Measurements from ENCODE around the gene BCL2L15. TPM values are rescaled to one million over a fixed set of nuclear protein-coding genes. Genes with fewer than 3 reads are reported as not detected.

The BCL2L15 gene
- total and polyA plus RNA-seq, 5 donors = 0.09 to 0.89 (median 0.31) TPM

- Histone ChIP-seq H3K27me3 (ENCODE audit: control insufficient read depth, insufficient read depth) (no peaks in the 10 kb centered on the region), H3K9me3 (ENCODE audit: control insufficient read depth, low read length) (no peaks in the 10 kb centered on the region), H3K4me3 (ENCODE audit: low read length) (no peak overlapping the region), H3K4me1 (ENCODE audit: control insufficient read depth, insufficient read depth, low read length) (no peaks in the 10 kb centered on the region), H3K27ac (ENCODE audit: low read length) (no peak overlapping the region)
- no peak for DNase-seq
- WGBS = 70% methylated on average over 2 of the region's 2 CpGs
- no peak for ATAC-seq
- intact Hi-C loops (cut with DNase I) = no loop called here
Measured at GRCh38 chr1:113890816-113891215, 3.4 kb upstream of the BCL2L15 start.

DNA sequence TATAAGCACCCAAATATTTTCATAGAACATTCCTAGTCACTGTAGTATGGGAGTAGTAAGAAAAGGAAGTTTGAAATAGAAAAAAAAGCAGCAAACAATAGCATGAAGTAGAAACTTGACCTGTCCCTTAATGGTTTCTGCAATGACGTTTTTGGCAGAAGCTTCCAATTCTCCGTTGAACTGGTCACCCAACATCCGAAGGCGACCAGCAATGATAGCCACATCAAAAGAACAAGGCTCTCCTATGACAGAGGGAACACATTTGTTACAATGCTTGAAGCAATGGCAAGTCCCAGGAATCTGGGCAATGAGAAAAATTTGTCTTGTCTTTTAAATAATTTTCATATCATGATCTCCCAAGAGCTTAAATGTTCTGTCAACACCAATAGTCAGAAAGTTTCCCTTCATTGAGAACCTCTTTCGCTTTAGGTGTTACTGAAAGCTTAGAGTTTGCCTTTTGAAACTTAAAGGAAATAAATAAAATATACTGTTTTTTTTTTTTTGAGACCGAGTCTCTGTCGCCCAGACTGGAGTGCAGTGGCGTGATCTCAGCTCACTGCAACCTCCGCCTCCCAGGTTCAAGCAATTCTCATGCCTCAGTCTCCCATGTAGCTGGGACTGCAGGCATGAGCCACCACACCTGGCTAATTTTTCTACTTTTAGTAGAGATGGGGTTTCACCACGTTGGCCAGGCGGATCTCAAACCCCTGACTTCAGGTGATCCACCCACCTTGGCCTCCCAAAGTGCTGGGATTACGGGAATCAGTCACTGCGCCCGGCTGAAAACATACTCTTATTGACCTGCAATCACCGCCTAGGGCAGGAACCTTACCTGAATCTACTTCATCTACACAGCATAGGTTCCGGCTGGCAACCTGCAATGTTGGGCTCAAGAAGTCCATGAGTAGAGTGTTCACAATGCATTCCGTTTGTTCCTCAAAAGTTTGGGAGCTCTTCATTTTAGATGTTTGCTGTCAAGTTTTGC lies 672 bp downstream of the BCL2L15 start:
- no peak for DNase-seq
- Histone ChIP-seq H3K4me3 (ENCODE audit: low read length) (no peak overlapping the region), H3K27ac (ENCODE audit: low read length) (no peak overlapping the region), H3K4me1 (ENCODE audit: control insufficient read depth, insufficient read depth, low read length) (no peaks in the 10 kb centered on the region), H3K27me3 (ENCODE audit: control insufficient read depth, insufficient read depth) (no peaks in the 10 kb centered on the region), H3K9me3 (ENCODE audit: control insufficient read depth, low read length) (no peaks in the 10 kb centered on the region)
- no peak for ATAC-seq
- 86% methylated on average over 17 of the region's 17 CpGs for WGBS
- intact Hi-C loops (cut with DNase I) = no loop called here

DNA sequence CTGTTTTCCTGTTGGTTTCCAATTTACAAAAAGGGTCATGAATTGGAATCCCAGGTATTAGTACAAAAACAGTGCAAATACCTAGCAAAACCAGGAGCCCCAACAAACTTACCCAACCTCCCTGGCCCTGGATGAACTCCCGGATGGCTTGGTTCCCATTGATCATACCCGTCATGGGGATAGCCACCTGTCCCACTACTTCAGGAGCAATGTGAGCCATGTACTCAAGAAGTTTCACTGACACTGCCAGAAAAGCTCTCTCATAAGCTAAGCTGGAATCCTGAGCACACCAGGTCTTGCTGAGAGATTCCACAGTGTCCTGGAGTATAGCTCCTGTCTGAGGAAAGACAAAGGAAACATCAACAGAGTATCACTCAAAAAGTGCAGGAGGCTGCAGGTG lies 5.7 kb downstream of the BCL2L15 start:
- 89% methylated on average over 2 of the region's 2 CpGs for WGBS
- intact Hi-C loops (cut with DNase I) = no loop called here
- no peaks in the 10 kb centered on the region for H3K9me3 ChIP-seq (ENCODE audit: control insufficient read depth, low read length)
- no peak overlapping the region for H3K27ac ChIP-seq (ENCODE audit: low read length)
- no peaks in the 10 kb centered on the region for H3K27me3 ChIP-seq (ENCODE audit: control insufficient read depth, insufficient read depth)
- no peak overlapping the region for H3K4me3 ChIP-seq (ENCODE audit: low read length)
- no peaks in the 10 kb centered on the region for H3K4me1 ChIP-seq (ENCODE audit: control insufficient read depth, insufficient read depth, low read length)
- ATAC-seq (no peak), DNase-seq (no peak)

DNA sequence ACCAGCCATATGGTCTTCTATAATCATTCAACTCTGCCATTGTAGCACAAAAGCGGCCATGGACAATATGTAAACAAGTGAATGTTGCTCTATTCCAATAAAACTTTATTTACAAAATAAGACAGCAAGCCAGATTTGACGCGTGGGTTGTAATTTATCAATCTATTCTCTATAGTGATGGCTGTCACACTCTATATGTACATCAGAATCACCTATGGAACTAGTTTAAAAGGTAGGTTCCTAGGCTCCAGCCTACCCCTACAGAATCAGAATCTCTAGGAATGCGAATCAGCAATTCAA lies 7.7 kb downstream of the BCL2L15 start:
- H3K27ac ChIP-seq (ENCODE audit: low read length) = no peak overlapping the region
- no peak overlapping the region for H3K4me3 ChIP-seq (ENCODE audit: low read length)
- no peaks in the 10 kb centered on the region for H3K27me3 ChIP-seq (ENCODE audit: control insufficient read depth, insufficient read depth)
- no peaks in the 10 kb centered on the region for H3K9me3 ChIP-seq (ENCODE audit: control insufficient read depth, low read length)
- intact Hi-C loops (cut with DNase I) = no loop called here
- WGBS = 94% methylated on average over 4 of the region's 4 CpGs
- DNase-seq (no peak), ATAC-seq (no peak)
- peaks cover 1% of the 10 kb centered on the region for H3K4me1 ChIP-seq (ENCODE audit: control insufficient read depth, insufficient read depth, low read length)

GRCh38 chr1:113876176-113876575 lies 11.2 kb downstream of the BCL2L15 start:
- ATAC-seq = no peak
- H3K4me3 ChIP-seq (ENCODE audit: low read length) = no peak overlapping the region
- intact Hi-C loops (cut with DNase I) = no loop called here
- 89% methylated on average over 5 of the region's 5 CpGs for WGBS
- H3K9me3 ChIP-seq (ENCODE audit: control insufficient read depth, low read length) = no peaks in the 10 kb centered on the region
- no peak overlapping the region for H3K27ac ChIP-seq (ENCODE audit: low read length)
- H3K27me3 ChIP-seq (ENCODE audit: control insufficient read depth, insufficient read depth) = no peaks in the 10 kb centered on the region
- peaks cover 1% of the 10 kb centered on the region for H3K4me1 ChIP-seq (ENCODE audit: control insufficient read depth, insufficient read depth, low read length)
- DNase-seq = no peak

DNA sequence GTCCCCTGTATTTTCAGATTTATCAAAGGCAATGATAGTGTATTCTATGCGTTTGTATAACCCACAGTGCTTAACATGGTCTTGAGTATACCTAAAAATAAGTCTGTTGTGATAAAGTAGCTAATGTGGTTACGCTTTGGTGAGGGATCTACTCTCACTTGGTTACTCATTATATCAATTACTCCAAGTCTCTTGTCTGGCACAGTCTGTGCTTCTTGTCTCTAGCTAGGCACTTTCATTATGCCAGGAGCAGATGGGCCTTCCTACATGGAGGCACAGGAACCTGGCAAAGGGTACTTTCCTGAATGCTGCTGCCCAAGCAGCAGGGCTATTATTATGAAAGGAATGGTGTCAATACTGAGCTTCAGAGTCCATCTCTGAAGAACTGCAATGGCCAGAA lies 11.7 kb downstream of the BCL2L15 start:
- DNase-seq = no peak
- no peaks in the 10 kb centered on the region for H3K9me3 ChIP-seq (ENCODE audit: control insufficient read depth, low read length)
- H3K4me1 ChIP-seq (ENCODE audit: control insufficient read depth, insufficient read depth, low read length) = peaks cover 1% of the 10 kb centered on the region
- no peak overlapping the region for H3K4me3 ChIP-seq (ENCODE audit: low read length)
- no peak overlapping the region for H3K27ac ChIP-seq (ENCODE audit: low read length)
- no peak for ATAC-seq
- 77% methylated on average over 2 of the region's 2 CpGs for WGBS
- intact Hi-C loops (cut with DNase I) = no loop called here
- no peaks in the 10 kb centered on the region for H3K27me3 ChIP-seq (ENCODE audit: control insufficient read depth, insufficient read depth)

DNA sequence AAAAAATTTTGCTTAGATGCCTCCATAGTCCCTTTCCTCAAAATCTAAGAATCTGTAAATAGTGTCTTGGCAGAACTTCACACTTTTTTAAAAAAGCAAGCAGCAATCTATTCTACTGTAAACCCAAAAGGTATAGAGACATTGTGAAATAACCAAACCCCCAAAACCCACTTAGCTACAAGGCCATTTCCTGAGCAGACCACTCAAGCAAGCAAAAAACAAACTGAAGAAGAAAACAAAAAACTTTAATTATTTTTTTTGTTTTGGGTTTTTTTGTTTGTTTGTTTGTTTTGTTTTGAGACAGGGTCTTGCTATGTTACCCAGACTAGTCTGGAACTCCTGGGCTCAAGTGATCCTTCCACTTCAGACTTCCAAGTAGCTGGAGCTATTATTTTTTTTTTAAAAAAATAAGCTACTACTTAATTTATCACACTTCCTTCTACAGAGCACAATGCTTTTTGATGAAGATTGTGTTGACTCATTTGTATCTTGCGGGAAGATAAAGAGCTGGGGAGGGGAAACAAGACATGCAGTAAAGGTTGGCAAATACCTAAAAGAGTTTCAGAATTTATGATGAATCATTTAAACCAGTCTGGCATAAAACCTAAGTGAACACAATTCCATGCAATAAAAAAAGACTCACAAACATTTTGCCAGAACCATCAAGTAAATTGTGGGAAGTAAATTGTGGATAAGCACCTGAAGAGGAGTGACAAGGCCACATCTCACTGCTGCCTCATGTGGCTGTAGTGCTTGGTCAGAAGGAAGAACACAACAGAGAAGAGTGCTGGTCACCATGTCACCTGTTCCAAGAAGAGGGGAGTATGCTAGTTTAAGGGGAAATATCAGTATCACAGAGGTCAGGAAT lies 13.1 kb downstream of the BCL2L15 start:
- H3K27ac ChIP-seq (ENCODE audit: low read length) = no peak overlapping the region
- intact Hi-C loops (cut with DNase I) = loop anchor here in 1 of 4 donors (5.0 kb wide), 1 partner anchor 708 kb away; the partner anchor contains the start of gene BCAS2
- H3K4me1 ChIP-seq (ENCODE audit: control insufficient read depth, insufficient read depth, low read length) = peaks cover 1% of the 10 kb centered on the region
- DNase-seq (no peak), ATAC-seq (no peak)
- no peaks in the 10 kb centered on the region for H3K9me3 ChIP-seq (ENCODE audit: control insufficient read depth, low read length)
- H3K4me3 ChIP-seq (ENCODE audit: low read length) = no peak overlapping the region
- no peaks in the 10 kb centered on the region for H3K27me3 ChIP-seq (ENCODE audit: control insufficient read depth, insufficient read depth)
- WGBS = 57% methylated on average over 1 of the region's 1 CpG

DNA sequence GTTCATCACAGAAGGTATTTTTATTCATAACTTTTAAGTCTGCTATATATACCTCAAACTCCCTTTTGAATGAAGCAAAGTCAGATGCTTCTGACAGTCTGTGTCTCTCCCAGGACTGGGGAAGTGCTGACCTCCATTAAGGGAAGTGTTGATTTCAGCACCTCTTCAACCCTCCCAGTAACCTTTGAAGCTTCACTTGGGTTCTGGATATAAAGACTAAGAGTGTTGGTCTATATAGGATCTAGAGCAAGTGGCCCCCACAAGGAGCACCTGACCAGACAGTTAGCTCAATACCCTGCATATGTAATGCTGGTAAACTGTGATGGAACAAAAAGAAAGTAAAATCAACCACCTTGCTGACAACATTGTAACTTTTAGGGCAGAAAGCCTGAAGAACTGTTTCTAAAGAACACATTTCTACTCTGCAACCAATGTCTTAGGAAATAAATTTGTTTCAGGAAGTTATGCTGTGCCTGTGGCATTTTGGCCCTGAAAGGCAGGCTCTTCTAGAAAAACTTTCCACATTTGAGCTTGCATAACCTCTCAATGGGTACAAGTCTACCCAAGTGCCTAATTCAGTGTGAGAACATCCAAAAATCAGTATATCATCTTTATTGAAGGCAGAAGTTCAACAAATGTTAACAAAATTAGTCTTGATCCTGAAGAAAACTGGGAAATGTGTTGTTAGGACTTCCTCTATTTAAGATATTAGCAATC lies 15.0 kb downstream of the BCL2L15 start:
- Histone ChIP-seq H3K27ac (ENCODE audit: low read length) (no peak overlapping the region), H3K9me3 (ENCODE audit: control insufficient read depth, low read length) (no peaks in the 10 kb centered on the region), H3K27me3 (ENCODE audit: control insufficient read depth, insufficient read depth) (no peaks in the 10 kb centered on the region), H3K4me3 (ENCODE audit: low read length) (no peak overlapping the region), H3K4me1 (ENCODE audit: control insufficient read depth, insufficient read depth, low read length) (peaks cover 1% of the 10 kb centered on the region)
- ATAC-seq (peak; percentile 37 to 54), DNase-seq (no peak)
- intact Hi-C loops (cut with DNase I) = loop anchor here in 1 of 4 donors (5.0 kb wide), 1 partner anchor 710 kb away; the partner anchor contains the start of gene BCAS2

DNA sequence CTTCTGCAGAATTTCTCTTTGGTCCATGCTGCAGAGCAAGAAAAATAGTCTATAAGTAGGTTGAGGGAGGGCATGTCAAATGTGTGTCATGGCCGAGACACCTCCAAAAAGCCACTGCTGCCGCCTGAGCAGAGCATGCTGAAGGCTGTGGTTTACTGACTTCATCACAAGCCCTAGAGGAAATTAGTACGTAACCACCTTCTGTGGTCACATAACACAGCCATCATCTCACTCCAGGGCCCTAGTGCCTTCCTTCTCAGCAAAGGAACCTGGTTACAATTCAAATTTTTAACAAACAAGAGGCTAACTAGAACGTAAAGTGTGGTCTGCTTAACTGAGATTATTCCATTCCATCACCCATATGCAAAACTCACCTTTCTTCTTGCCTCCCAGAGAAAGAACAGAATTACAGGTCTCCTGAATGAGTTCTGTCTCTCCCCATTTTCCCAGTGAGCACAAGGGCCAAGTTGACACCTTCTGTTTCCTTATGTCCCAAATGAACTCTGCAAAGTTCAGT lies 15.7 kb downstream of the BCL2L15 start, which contains the start of gene PTPN22:
Gene PTPN22 (minus strand): TSS at position 116 of the 517 bp plus-strand sequence.
- H3K4me3 ChIP-seq (ENCODE audit: low read length) = no peak within 1 kb of the TSS
- ATAC-seq (peak; percentile 74 to 77), DNase-seq (peak; percentile 37 to 60 (median 53))
- peaks cover 1% of the 10 kb centered on the region for H3K4me1 ChIP-seq (ENCODE audit: control insufficient read depth, insufficient read depth, low read length)
- 79% methylated on average over 4 of the region's 4 CpGs for WGBS
- H3K27me3 ChIP-seq (ENCODE audit: control insufficient read depth, insufficient read depth) = no peaks in the 10 kb centered on the region
- H3K9me3 ChIP-seq (ENCODE audit: control insufficient read depth, low read length) = no peaks in the 10 kb centered on the region
- no peak within 1 kb of the TSS for H3K27ac ChIP-seq (ENCODE audit: low read length)
- intact Hi-C loops (cut with DNase I) = loop anchor here in 1 of 4 donors (5.0 kb wide), 1 partner anchor 711 kb away; the partner anchor contains the start of gene BCAS2

DNA sequence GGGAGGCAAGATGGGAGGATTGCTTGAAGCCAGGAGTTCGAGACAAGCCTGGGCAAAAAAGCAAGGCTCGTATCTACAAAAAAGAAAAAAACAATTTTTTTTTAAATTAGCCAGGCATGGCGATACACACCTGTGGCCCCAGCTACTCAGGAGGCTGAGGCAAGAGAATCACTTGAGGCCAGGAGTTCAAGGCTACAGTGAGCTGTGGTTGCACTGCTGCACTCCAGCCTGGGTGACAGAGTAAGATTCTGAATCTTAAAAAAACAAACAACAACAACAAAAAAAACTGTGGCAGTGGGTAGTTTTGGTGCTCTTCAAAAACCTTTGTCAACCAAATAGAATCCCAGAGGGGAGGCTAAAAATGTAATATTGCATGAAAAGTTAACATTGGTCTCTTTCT lies 16.6 kb downstream of the BCL2L15 start:
- H3K4me1 ChIP-seq (ENCODE audit: control insufficient read depth, insufficient read depth, low read length) = peaks cover under 1% of the 10 kb centered on the region
- DNase-seq = no peak
- H3K27ac ChIP-seq (ENCODE audit: low read length) = no peak overlapping the region
- H3K27me3 ChIP-seq (ENCODE audit: control insufficient read depth, insufficient read depth) = no peaks in the 10 kb centered on the region
- intact Hi-C loops (cut with DNase I) = loop anchor here in 1 of 4 donors (5.0 kb wide), 1 partner anchor 712 kb away; the partner anchor contains the start of gene BCAS2
- WGBS = 90% methylated on average over 3 of the region's 3 CpGs
- no peak overlapping the region for H3K4me3 ChIP-seq (ENCODE audit: low read length)
- no peak for ATAC-seq
- no peaks in the 10 kb centered on the region for H3K9me3 ChIP-seq (ENCODE audit: control insufficient read depth, low read length)

Data from right cardiac atrium (tissue), 5 donors.